Right forelimb (tissue), 1 donor: ENCODE results near the gene CISD1.
A peak's percentile ranks its signal among the peaks of the same experiment; 100 is the strongest.

Experiments used
- DNase-seq: peaks from one replicate; pipeline ENCODE4 v3.0.0-alpha.2; 2018

The CISD1 gene

GRCh38 chr10:58266003-58266825 is 2.7 kb upstream of the CISD1 start:
- DNase-seq, result no peak

GRCh38 chr10:58266826-58267712 is 1.9 kb upstream of the CISD1 start:
- DNase-seq, result peak; percentile 64

DNA sequence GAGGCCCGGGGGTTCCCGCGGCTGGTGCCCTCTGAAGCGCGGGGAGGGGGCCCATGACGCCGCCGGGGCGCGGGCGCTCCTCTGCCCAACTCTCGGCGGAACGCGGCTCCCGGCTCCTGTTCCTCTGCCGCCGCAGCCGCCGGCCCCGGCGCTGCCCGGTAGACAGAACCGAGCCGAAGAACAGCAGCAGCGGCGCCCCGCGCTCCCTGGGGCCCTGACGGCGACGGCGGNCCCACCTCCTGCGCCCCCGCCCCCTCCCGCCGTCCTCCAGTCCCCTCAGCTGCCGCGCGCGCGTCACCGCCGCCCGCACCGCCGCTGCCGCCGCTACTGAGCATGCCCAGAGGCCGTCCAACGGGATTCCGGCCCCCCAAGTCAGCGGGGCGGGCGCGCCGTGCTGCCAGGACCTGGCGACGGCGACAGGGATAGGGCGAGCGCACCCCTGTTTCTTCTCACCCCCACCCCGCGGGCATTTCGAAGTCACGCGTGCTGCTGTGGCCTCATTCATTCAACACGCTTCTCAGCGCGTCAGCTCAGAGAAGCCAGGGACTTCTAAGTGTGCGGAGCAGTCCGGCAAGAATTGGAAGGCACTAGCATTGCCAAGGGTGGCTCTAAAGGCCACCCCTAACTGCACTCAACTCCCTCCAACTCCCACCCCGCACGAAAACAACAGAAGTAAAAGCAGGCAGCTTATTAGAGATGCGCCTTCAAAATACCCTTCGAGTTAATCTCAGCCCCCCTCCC is 1.1 kb upstream of the CISD1 start, which contains the start of gene IPMK:
Gene IPMK (minus strand): TSS at position 182 of the 741 bp plus-strand sequence. CDS start 283 bp downstream, outside the sequence.
- peak; percentile 93 for DNase-seq

GRCh38 chr10:58268454-58268945 is 462 bp upstream of the CISD1 start:
- DNase-seq, result peak; percentile 41

GRCh38 chr10:58269782-58270290 is 874 bp downstream of the CISD1 start:
- DNase-seq, result no peak

DNA sequence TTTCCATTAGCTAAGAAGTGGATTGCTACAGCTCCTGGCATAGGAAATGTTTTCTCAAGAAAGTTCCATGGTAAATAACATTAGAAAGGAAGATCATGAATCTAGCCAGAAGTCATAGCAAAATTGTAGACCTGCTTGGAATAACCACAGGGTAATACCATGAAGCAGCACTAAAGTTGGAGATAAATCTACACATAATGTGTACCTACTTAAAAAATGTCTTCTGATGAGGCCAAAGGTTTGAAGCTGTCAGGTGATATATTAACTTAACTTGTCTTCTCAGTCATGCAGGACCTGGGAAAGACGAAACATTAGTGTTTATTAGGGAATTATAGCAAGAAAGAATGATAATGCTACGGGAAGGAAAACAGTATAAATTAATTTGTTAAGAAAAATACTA is 6.3 kb downstream of the CISD1 start:
- DNase-seq, result no peak

- DNase-seq, result no peak
Measured at GRCh38 chr10:58275908-58276307, 6.9 kb downstream of the CISD1 start.

DNA sequence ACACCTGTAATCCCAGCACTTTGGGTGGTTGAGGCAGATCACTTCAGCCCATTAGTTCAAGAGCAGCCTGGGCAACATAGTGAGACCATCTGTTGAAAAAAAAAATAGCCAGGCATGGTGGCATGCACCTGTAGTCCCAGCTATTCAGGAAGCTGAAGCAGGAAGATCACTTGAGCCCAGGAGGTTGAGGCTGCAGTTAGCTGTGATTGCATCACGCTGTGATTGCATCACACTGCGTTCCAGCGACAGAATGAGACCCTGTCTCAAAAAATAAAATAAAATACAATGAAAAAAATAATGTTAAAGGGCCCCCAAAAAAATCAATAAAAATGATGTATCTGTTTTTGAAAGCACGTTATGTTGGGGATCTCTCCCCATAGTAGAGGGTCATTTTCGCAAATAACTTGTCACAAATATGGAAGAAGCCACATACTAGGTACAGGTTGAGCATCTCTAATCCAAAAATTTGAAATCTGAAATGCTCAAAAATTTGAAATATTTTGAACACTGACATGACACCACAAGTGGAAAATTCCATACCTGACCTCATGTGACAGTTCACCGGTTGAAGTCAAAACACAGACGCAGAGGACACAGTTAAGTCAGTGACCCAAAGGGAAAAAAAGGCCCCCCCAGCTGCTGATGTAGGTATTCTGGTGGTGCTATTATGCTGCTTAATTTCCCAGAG is 9.5 kb downstream of the CISD1 start:
- DNase-seq, result no peak

GRCh38 chr10:58278962-58279307 is 10.0 kb downstream of the CISD1 start:
- DNase-seq, result no peak

GRCh38 chr10:58280477-58280876 is 11.5 kb downstream of the CISD1 start:
- DNase-seq, result no peak

- no peak for DNase-seq
Measured at GRCh38 chr10:58281092-58281752, 12.3 kb downstream of the CISD1 start.

DNA sequence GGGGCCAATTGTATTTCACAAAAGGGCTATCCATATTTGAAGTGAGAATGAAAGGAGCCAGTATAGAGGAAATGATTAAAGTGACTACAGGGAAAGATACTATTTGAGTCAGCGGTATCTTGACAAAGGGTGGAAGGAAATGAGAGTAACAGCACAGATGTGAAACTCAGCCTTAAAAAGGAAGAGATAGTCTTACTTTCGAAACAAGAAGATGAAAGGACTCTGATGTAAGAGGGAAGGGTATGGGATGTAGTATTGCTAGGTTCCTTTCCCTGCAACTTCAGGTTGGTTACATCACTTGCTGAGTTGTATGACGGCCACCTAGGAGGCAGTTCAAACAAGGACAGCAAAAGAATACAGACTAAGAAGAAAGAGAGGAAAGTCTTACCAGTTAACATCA is 13.7 kb downstream of the CISD1 start:
- no peak for DNase-seq

DNA sequence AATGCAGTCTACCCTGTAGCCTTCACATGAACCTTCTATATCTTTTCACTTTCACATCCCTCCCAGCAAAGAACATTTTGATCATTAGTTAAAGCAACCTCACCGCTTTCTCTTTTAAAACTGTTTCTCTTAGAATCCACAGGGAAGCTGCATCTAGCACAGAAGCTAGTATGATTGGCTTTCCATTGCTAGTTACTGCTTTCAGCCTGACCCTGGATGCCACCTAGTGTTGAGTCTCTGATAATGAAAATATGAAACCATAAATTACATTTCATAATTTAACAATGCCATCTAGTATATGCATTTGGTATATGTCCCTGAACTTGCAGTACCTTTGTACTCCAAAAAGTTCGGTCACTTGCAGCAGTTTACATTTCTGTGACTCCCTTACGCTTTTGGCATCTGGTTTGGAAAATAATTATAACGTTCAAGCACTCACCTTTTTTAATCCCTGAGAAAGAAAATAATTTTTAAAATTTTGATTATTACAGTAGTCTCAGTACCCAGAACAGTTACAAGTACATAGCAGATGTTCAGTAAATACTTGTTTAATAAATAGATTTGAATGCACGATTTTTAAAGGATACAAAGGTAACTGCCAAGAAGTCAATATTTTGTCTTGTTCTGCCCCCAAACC is 22.7 kb downstream of the CISD1 start:
- DNase-seq, result no peak

DNA sequence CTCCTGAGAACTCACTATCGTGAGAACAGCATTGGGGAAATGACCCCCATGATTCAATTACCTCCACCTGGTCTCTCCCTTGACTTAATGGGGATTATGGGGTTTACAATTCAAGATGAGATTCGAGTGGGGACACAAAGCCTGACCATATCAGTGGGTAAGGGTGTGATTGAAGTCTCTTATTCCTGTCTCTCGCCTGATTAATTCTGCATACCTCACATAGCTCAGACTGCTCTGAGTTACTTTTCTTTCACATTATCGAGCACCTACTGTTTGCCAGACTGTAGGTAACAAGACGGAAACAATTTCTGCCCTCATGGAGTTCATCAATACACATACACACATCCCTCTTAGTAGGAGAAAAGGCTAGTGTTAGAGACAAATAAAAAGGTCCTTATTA is 25.0 kb downstream of the CISD1 start:
- no peak for DNase-seq

- DNase-seq, result no peak
Measured at GRCh38 chr10:58299580-58299979, 30.6 kb downstream of the CISD1 start.

DNA sequence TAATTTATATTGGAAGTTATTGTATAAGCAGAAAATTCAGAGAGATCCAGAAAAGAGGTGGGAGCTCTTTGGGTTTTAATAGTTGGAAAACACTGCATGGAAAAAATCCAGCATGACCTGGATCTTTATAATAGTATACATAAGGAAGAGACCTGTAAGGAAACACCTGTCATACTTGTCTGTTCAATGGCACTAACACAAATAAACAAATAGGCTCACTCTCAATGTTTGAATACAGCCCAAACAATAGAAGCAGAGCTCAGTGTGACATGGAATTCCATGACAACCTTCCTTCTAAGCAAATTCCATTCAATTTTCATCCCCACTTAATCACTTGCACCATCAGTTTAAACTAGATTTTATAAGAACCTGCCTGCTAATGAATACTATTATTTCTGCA is 31.7 kb downstream of the CISD1 start:
- DNase-seq, result no peak

DNA sequence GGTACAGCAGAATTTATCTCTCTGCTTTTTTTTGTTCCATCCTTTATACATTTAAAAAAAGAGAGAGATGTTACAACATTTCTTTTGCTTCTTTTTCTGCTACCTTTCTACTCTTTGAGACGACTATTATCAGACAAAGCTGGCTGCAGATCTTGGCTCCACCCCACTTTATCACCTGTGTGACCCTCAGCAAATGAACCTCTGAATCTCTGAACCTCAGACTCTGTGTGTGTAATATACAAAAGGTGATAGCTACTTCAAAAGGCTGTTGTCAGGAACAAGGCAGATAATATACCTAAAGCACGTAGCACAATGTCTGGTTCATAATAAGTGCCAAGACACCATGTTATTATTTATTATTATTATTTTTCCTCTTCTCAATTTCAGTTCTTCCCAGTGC is 33.3 kb downstream of the CISD1 start:
- no peak for DNase-seq

GRCh38 chr10:58304099-58304633 is 35.2 kb downstream of the CISD1 start:
- no peak for DNase-seq

DNA sequence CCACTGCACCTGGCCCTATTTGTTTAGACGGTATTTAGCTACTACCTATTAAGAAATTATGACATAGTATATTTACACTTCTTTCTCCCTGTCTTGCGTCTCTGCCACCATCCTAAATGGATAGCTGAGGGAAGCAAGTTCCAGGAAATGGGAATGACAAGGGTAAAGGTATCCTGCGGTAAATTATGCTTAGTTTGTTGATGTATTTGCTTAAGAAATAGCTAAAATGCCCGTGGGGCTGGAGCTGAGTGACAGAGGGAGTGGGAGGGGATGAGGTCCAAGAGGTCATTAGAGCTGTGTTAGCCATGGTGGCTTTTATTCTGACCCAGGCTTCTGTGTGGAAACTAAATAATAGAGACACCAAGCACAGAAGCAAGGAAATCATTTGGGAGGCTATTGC is 36.9 kb downstream of the CISD1 start:
- no peak for DNase-seq

DNA sequence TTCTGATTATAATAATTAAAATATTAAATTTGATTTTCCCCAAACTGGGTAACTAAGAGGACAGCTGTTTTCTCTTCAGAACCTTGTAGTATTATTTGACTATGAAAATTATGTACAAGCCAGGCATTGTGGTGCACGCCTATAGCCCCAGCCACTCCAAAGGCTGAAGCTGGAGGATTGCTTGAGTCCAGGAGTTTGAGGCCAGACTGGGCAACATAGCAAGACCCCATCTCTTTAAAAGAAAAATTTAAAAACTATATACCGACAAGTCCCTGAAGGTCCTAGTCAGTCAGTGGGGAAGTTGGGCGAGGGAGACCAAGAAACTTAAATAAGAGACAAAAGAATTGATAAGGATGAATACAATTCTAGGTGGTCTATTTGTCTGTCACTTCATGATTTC is 38.7 kb downstream of the CISD1 start:
- DNase-seq, result no peak

- DNase-seq, result no peak
Measured at GRCh38 chr10:58311026-58311425, 42.1 kb downstream of the CISD1 start.
